Measurements from ENCODE around the gene BEST4. TPM values are rescaled to one million over a fixed set of nuclear protein-coding genes. Genes with fewer than 3 reads are reported as not detected.

The BEST4 gene
- total and polyA plus RNA-seq, 2 of the 8 experiments (the other 6 are each of a cell fraction or from before 2014, with no cell fraction given) = 0.76 to 1.4 TPM

DNA sequence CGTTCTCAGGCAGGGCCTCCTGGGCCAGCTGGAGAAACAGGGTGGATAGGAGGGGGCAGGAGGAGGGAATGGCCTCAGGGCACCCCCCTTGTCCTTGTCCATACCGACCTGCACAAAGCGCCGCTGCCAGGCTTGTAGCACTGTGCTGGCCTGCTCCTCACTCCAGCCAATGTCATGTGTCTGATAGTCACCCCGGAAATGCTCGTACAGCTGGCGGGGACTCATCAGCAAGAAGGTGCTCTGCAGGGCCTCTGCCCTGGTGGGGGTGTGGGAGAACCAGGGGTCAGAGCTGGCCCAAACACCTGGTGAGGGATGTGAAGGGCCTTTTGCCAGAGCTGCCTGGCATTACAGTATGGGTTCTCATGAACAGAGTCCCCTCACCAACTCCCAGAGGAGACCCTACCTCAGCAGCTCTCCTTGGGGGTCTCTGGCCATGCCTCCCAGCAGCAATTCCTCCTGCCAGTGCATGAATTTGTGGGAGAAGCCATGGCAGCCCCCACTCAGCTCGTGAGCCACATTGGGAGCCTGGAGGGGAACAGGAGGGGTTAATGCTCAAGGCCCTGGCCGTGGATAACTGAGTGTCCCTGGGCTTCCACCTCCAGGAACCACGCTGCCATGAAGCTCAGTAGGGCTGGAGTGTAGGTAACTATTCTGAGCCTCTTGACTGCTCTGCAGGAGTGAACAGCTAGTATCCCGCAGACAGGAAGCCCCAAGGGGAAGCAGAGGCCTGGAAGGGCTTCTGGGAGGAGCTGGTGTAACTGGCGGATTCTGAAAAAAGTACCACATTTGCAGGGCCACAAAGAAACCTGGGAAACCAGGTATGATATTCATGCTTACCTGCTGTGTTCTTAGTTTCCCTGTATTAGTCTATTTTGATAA is 41.8 kb upstream of the BEST4 start (continued):
- no peak for TF ChIP-seq HDAC2 (IDR thresholded peaks at IDR 0.05; ENCODE audit: borderline replicate concordance in 1 of 2, low read depth in 2 of 2, low read length in 2 of 2)
- no peak for TF ChIP-seq PHF8 (conservative IDR thresholded peaks at IDR 0.05; ENCODE audit: low read depth, low read length)
- no peak for TF ChIP-seq KDM5A (IDR thresholded peaks at IDR 0.05; ENCODE audit: low read length)
- TF ChIP-seq SIN3A (conservative IDR thresholded peaks at IDR 0.05 in 1 of 2, IDR thresholded peaks at IDR 0.05 in 1 of 2; ENCODE audit: low read depth in 1 of 2, low read length in 2 of 2) = no peak
- TF ChIP-seq SIRT6 (IDR thresholded peaks at IDR 0.05; ENCODE audit: low read length) = no peak
- no peak for TF ChIP-seq SP1 (IDR thresholded peaks at IDR 0.05; ENCODE audit: low read depth, low read length)
- TF ChIP-seq ZNF274 (IDR thresholded peaks at IDR 0.05; ENCODE audit: borderline replicate concordance, extremely low read depth, low read length) = no peak
